ENCODE data around the gene TMEM248. TPM values are rescaled to one million over a fixed set of nuclear protein-coding genes. Genes with fewer than 3 reads are reported as not detected.
"Not testable (repeated sequence)": the region's sequence is repeated elsewhere in the genome, so short reads cannot be mapped to it uniquely, and the experiment has no call there.

The TMEM248 gene
- total and polyA plus RNA-seq, 2 donors (not counting 1 experiment from before 2014, with no cell fraction given) = 114 to 131 TPM

GRCh38 chr7:66996444-66997191, 75.6 kb downstream of the TMEM248 start, which contains the start of gene TYW1:
TSS of gene TYW1 (plus strand) at chr7:66996833. CDS start at chr7:66996979, 146 bp downstream.
- Histone ChIP-seq H2AFZ (ENCODE audit: insufficient read depth, low read depth, low read length, poor library complexity, severe bottlenecking) (peak within 1 kb of the TSS; percentile 77), H3K4me2 (replicated peaks; ENCODE audit: low read depth, low read length, poor library complexity, severe bottlenecking) (peak within 1 kb of the TSS; percentile 76), H3K4me3 (ENCODE audit: control extremely low read depth in 1 of 5, extremely low read depth in 1 of 5, insufficient read depth in 1 of 5, low read depth in 2 of 5, low read length in 4 of 5) (peak within 1 kb of the TSS; percentile 72 to 88 (median 80)), H3K27ac (ENCODE audit: low read length in 2 of 2) (peak within 1 kb of the TSS; percentile 53 to 63), H3K79me2 (ENCODE audit: control insufficient read depth, insufficient read depth, low read length) (peaks cover 16% of the 10 kb centered on the region), H3K9ac (ENCODE audit: low read length) (peak within 1 kb of the TSS; percentile 84), H3K36me3 (replicated peaks in 1 of 2; ENCODE audit: control extremely low read depth in 1 of 2, control insufficient read depth in 1 of 2, extremely low read depth in 1 of 2, insufficient read depth in 2 of 2, low read length in 1 of 2) (peaks cover 2 to 18% of the 10 kb centered on the region in 2 experiments)
- ATAC-seq (ENCODE audit: low read depth) (peak; percentile 80), DNase-seq (peak; percentile 98)
- H3K4me3 Mint-ChIP-seq = peak within 1 kb of the TSS; percentile 98
- POLR2A ChIA-PET = interaction anchor here (0.7 to 2.5 kb wide), 4 partner anchors 75 to 503 kb away, joined by 3 to 19 read pairs (median 5); partner anchors contain the start of gene TMEM248
- H3K9me3 ChIP-seq (ENCODE audit: control extremely low read depth in 1 of 3, control insufficient read depth in 2 of 3, insufficient read depth in 1 of 3, low read length in 2 of 3); H3K4me1 ChIP-seq (ENCODE audit: control insufficient read depth in 2 of 2, insufficient read depth in 2 of 2, low read length in 2 of 2); H4K20me1 ChIP-seq (ENCODE audit: control insufficient read depth, insufficient read depth, low read length, poor library complexity, severe bottlenecking); H3K27me3 Mint-ChIP-seq; CTCF ChIA-PET; H3K27me3 ChIP-seq (replicated peaks in 1 of 4; ENCODE audit: control extremely low read depth in 1 of 4, control insufficient read depth in 3 of 4, insufficient read depth in 4 of 4, low read length in 3 of 4); H3K9me3 Mint-ChIP-seq (ENCODE audit: insufficient read depth): not testable (repeated sequence)
- H3K4me1 Mint-ChIP-seq = peaks cover 26% of the 10 kb centered on the region
- peak within 1 kb of the TSS; percentile 100 for H3K27ac Mint-ChIP-seq
- under 1% methylated on average over 29 of the region's 44 CpGs for whole genome bisulfite sequencing (ENCODE audit: insufficient coverage)
- intact Hi-C loops (cut with micrococcal nuclease) = loop anchor here (1.0 to 10.0 kb wide), 5 partner anchors 75 to 1242 kb away; partner anchors contain the start of genes CRCP, GUSB and TMEM248

- H3K27me3 ChIP-seq (replicated peaks in 1 of 4; ENCODE audit: control extremely low read depth in 1 of 4, control insufficient read depth in 3 of 4, insufficient read depth in 4 of 4, low read length in 3 of 4); H3K9ac ChIP-seq (ENCODE audit: low read length); H3K36me3 ChIP-seq (replicated peaks in 1 of 2; ENCODE audit: control extremely low read depth in 1 of 2, control insufficient read depth in 1 of 2, extremely low read depth in 1 of 2, insufficient read depth in 2 of 2, low read length in 1 of 2); H3K9me3 ChIP-seq (ENCODE audit: control extremely low read depth in 1 of 3, control insufficient read depth in 2 of 3, insufficient read depth in 1 of 3, low read length in 2 of 3); ATAC-seq (ENCODE audit: low read depth); H3K9me3 Mint-ChIP-seq (ENCODE audit: insufficient read depth); H3K27ac ChIP-seq (ENCODE audit: low read length in 2 of 2); H2AFZ ChIP-seq (ENCODE audit: insufficient read depth, low read depth, low read length, poor library complexity, severe bottlenecking); H3K27me3 Mint-ChIP-seq; H3K4me1 ChIP-seq (ENCODE audit: control insufficient read depth in 2 of 2, insufficient read depth in 2 of 2, low read length in 2 of 2); CTCF ChIA-PET; POLR2A ChIA-PET; H4K20me1 ChIP-seq (ENCODE audit: control insufficient read depth, insufficient read depth, low read length, poor library complexity, severe bottlenecking); intact Hi-C loops (cut with micrococcal nuclease); H3K4me2 ChIP-seq (replicated peaks; ENCODE audit: low read depth, low read length, poor library complexity, severe bottlenecking); H3K4me3 ChIP-seq (ENCODE audit: control extremely low read depth in 1 of 5, extremely low read depth in 1 of 5, insufficient read depth in 1 of 5, low read depth in 2 of 5, low read length in 4 of 5): not testable (repeated sequence)
- peak; percentile 45 for DNase-seq
- H3K27ac Mint-ChIP-seq = peak overlapping the region; percentile 63
- H3K4me3 Mint-ChIP-seq = peak overlapping the region; percentile 41
- WGBS (ENCODE audit: insufficient coverage) = no CpG with 5 or more reads among the region's 5 CpGs
- peak; percentile 68 for TF ChIP-seq CTCF (IDR thresholded peaks at IDR 0.05)
- peaks cover 26% of the 10 kb centered on the region for H3K79me2 ChIP-seq (ENCODE audit: control insufficient read depth, insufficient read depth, low read length)
- H3K4me1 Mint-ChIP-seq = peaks cover 12% of the 10 kb centered on the region
These were observed 79.7 kb downstream of the TMEM248 start for GRCh38 chr7:67000601-67001258.

- H3K4me2 ChIP-seq (replicated peaks; ENCODE audit: low read depth, low read length, poor library complexity, severe bottlenecking); H3K27me3 Mint-ChIP-seq; H3K4me3 Mint-ChIP-seq; H3K9ac ChIP-seq (ENCODE audit: low read length); ATAC-seq (ENCODE audit: low read depth); DNase-seq; H3K4me3 ChIP-seq (ENCODE audit: control extremely low read depth in 1 of 5, extremely low read depth in 1 of 5, insufficient read depth in 1 of 5, low read depth in 2 of 5, low read length in 4 of 5); H3K9me3 Mint-ChIP-seq (ENCODE audit: insufficient read depth); H4K20me1 ChIP-seq (ENCODE audit: control insufficient read depth, insufficient read depth, low read length, poor library complexity, severe bottlenecking); H3K27ac ChIP-seq (ENCODE audit: low read length in 2 of 2); H3K27ac Mint-ChIP-seq; H3K9me3 ChIP-seq (ENCODE audit: control extremely low read depth in 1 of 3, control insufficient read depth in 2 of 3, insufficient read depth in 1 of 3, low read length in 2 of 3); POLR2A ChIA-PET; H3K4me1 ChIP-seq (ENCODE audit: control insufficient read depth in 2 of 2, insufficient read depth in 2 of 2, low read length in 2 of 2); H2AFZ ChIP-seq (ENCODE audit: insufficient read depth, low read depth, low read length, poor library complexity, severe bottlenecking); CTCF ChIA-PET; intact Hi-C loops (cut with micrococcal nuclease); H3K27me3 ChIP-seq (replicated peaks in 1 of 4; ENCODE audit: control extremely low read depth in 1 of 4, control insufficient read depth in 3 of 4, insufficient read depth in 4 of 4, low read length in 3 of 4); H3K4me1 Mint-ChIP-seq: not testable (repeated sequence)
- H3K79me2 ChIP-seq (ENCODE audit: control insufficient read depth, insufficient read depth, low read length) = peaks cover 26% of the 10 kb centered on the region
- WGBS (ENCODE audit: insufficient coverage) = no CpG with 5 or more reads among the region's 2 CpGs
- peaks cover 0 to 26% of the 10 kb centered on the region in 2 experiments for H3K36me3 ChIP-seq (replicated peaks in 1 of 2; ENCODE audit: control extremely low read depth in 1 of 2, control insufficient read depth in 1 of 2, extremely low read depth in 1 of 2, insufficient read depth in 2 of 2, low read length in 1 of 2)
These were observed 83.1 kb downstream of the TMEM248 start for GRCh38 chr7:67004145-67004544.

Data from B cell (primary cell).